ENCODE data around the gene S100A14. TPM values are rescaled to one million over a fixed set of nuclear protein-coding genes. Genes with fewer than 3 reads are reported as not detected.
A peak's percentile ranks its signal among the peaks of the same experiment; 100 is the strongest.

Gene S100A14
- total and polyA plus RNA-seq, 4 donors: 1.7 to 4.4 (median 3.3) TPM

DNA sequence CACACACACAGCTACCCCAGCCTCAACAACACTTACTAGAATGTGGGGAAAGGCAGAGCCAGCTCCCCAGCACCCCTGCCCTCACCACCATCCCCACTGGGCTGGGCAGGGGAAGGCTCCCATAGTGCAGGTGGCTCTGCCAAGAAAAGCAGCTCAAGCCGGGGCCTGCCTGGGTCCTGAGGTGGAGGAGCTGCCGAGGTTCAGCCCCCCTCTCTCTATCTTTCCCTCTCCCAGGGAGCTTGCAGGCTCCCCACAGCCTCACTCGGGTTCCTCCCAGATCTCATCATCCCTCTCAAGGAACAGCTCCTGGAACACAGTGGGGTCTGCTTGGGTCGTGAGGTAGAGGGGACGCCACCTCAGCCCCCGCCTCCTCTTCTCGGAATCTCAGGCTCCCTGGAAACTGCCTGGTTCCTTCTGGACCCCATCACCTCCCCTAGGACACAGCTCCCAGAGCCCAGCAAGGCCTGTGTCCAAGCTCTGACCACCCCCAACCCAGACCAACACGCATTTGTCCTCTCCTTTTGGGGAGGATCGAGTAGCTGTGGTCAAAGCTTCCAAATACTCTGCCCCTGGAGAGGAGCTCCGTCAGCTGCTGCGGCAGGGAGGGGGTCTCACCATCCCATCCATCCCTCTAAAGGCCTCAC lies 3.9 kb downstream of the S100A14 start:
- TF ChIP-seq, protein P1, sequence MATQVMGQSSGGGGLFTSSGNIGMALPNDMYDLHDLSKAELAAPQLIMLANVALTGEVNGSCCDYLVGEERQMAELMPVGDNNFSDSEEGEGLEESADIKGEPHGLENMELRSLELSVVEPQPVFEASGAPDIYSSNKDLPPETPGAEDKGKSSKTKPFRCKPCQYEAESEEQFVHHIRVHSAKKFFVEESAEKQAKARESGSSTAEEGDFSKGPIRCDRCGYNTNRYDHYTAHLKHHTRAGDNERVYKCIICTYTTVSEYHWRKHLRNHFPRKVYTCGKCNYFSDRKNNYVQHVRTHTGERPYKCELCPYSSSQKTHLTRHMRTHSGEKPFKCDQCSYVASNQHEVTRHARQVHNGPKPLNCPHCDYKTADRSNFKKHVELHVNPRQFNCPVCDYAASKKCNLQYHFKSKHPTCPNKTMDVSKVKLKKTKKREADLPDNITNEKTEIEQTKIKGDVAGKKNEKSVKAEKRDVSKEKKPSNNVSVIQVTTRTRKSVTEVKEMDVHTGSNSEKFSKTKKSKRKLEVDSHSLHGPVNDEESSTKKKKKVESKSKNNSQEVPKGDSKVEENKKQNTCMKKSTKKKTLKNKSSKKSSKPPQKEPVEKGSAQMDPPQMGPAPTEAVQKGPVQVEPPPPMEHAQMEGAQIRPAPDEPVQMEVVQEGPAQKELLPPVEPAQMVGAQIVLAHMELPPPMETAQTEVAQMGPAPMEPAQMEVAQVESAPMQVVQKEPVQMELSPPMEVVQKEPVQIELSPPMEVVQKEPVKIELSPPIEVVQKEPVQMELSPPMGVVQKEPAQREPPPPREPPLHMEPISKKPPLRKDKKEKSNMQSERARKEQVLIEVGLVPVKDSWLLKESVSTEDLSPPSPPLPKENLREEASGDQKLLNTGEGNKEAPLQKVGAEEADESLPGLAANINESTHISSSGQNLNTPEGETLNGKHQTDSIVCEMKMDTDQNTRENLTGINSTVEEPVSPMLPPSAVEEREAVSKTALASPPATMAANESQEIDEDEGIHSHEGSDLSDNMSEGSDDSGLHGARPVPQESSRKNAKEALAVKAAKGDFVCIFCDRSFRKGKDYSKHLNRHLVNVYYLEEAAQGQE (IDR thresholded peaks at IDR 0.05): no peak
- TF ChIP-seq, protein P2, sequence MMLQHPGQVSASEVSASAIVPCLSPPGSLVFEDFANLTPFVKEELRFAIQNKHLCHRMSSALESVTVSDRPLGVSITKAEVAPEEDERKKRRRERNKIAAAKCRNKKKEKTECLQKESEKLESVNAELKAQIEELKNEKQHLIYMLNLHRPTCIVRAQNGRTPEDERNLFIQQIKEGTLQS (IDR thresholded peaks at IDR 0.05): no peak
- no peak for TF ChIP-seq FOXA1 (IDR thresholded peaks at IDR 0.05)
- no peak for TF ChIP-seq HNF4A (conservative IDR thresholded peaks at IDR 0.05)
- no peak for TF ChIP-seq FOXA2 (IDR thresholded peaks at IDR 0.05)
- TF ChIP-seq NR2F2 (IDR thresholded peaks at IDR 0.05): no peak
- no peak for TF ChIP-seq EGR1 (IDR thresholded peaks at IDR 0.05; ENCODE audit: low read depth in 2 of 2)
- TF ChIP-seq HNF4G (IDR thresholded peaks at IDR 0.05): no peak
- TF ChIP-seq RAD21 (IDR thresholded peaks at IDR 0.05): no peak
- TF ChIP-seq RXRA (IDR thresholded peaks at IDR 0.05): no peak
- TF ChIP-seq SP1 (IDR thresholded peaks at IDR 0.05): no peak
- TF ChIP-seq, protein P3, sequence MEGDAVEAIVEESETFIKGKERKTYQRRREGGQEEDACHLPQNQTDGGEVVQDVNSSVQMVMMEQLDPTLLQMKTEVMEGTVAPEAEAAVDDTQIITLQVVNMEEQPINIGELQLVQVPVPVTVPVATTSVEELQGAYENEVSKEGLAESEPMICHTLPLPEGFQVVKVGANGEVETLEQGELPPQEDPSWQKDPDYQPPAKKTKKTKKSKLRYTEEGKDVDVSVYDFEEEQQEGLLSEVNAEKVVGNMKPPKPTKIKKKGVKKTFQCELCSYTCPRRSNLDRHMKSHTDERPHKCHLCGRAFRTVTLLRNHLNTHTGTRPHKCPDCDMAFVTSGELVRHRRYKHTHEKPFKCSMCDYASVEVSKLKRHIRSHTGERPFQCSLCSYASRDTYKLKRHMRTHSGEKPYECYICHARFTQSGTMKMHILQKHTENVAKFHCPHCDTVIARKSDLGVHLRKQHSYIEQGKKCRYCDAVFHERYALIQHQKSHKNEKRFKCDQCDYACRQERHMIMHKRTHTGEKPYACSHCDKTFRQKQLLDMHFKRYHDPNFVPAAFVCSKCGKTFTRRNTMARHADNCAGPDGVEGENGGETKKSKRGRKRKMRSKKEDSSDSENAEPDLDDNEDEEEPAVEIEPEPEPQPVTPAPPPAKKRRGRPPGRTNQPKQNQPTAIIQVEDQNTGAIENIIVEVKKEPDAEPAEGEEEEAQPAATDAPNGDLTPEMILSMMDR (IDR thresholded peaks at IDR 0.05; ENCODE audit: low read depth, low read length, missing input control): no peak
- no peaks in the 10 kb centered on the region for H3K27me3 ChIP-seq (ENCODE audit: control insufficient read depth in 4 of 4, insufficient read depth in 4 of 4, low read length in 3 of 4)
- peak overlapping the region; percentile 72 to 75 (median 74) for H3K4me3 ChIP-seq (ENCODE audit: low read depth in 1 of 3, low read length in 3 of 3)
- H3K27ac ChIP-seq (ENCODE audit: low read depth in 1 of 2, low read length in 2 of 2): peak overlapping the region; percentile 90 to 95
- H3K9me3 ChIP-seq (ENCODE audit: control insufficient read depth in 4 of 4, low read length in 3 of 4): no peaks in the 10 kb centered on the region
- H3K9ac ChIP-seq (ENCODE audit: low read depth in 1 of 2, low read length in 2 of 2): peak overlapping the region; percentile 76 to 84
- WGBS: 30% methylated on average over 11 of the region's 11 CpGs
- no peak for DNase-seq (ENCODE audit: low spot score)
- peaks cover 21 to 58% (median 43%) of the 10 kb centered on the region in 4 donors for H3K4me1 ChIP-seq (ENCODE audit: control insufficient read depth in 4 of 4, insufficient read depth in 4 of 4, low read length in 3 of 4)
- peaks cover 0 to 2% (median under 1%) of the 10 kb centered on the region in 4 donors for H3K36me3 ChIP-seq (ENCODE audit: control insufficient read depth in 4 of 4, insufficient read depth in 3 of 4, low read depth in 1 of 4, low read length in 3 of 4)

DNA sequence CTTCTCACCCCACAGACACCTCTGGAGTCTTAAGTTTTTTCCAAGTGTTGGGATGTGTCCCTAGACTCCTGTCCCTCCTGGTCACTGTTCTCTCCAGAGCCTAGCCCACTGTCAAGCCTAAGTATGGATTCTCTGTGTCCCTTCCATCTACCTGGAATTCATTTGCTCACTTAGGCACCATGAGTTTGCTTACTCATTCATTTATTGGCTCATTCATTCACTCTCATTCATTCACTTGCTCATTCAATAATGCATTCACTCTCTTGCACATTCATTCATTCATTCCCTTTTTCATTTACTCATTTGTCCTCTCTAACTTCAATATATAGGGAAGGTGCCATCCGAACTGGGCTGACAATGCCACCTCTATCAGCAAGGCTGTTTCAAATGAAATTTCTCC lies 4.8 kb downstream of the S100A14 start:
- 83% methylated on average over 1 of the region's 1 CpG for WGBS
- no peak for DNase-seq (ENCODE audit: low spot score)
- Histone ChIP-seq H3K4me1 (ENCODE audit: control insufficient read depth in 4 of 4, insufficient read depth in 4 of 4, low read length in 3 of 4) (peaks cover 18 to 50% (median 37%) of the 10 kb centered on the region in 4 donors), H3K9me3 (ENCODE audit: control insufficient read depth in 4 of 4, low read length in 3 of 4) (no peaks in the 10 kb centered on the region), H3K27ac (ENCODE audit: low read depth in 1 of 2, low read length in 2 of 2) (peak overlapping the region; percentile 90 to 95), H3K36me3 (ENCODE audit: control insufficient read depth in 4 of 4, insufficient read depth in 3 of 4, low read depth in 1 of 4, low read length in 3 of 4) (peaks cover 0 to 10% (median 5%) of the 10 kb centered on the region in 4 donors), H3K9ac (ENCODE audit: low read depth in 1 of 2, low read length in 2 of 2) (peak overlapping the region in 1 of 2 donors; percentile 22), H3K27me3 (ENCODE audit: control insufficient read depth in 4 of 4, insufficient read depth in 4 of 4, low read length in 3 of 4) (no peaks in the 10 kb centered on the region), H3K4me3 (ENCODE audit: low read depth in 1 of 3, low read length in 3 of 3) (peak overlapping the region in 2 of 3 donors; percentile 18 to 75)
- no peak for TF ChIP-seq TAF1 (conservative IDR thresholded peaks at IDR 0.05)
- no peak for TF ChIP-seq NR2F2 (IDR thresholded peaks at IDR 0.05)
- TF ChIP-seq, protein P2 (IDR thresholded peaks at IDR 0.05): no peak
- TF ChIP-seq, protein P3 (IDR thresholded peaks at IDR 0.05; ENCODE audit: low read depth, low read length, missing input control): no peak
- no peak for TF ChIP-seq GABPA (IDR thresholded peaks at IDR 0.05 in 1 of 2, conservative IDR thresholded peaks at IDR 0.05 in 1 of 2)
- no peak for TF ChIP-seq SP1 (IDR thresholded peaks at IDR 0.05)
- no peak for TF ChIP-seq HNF4A (conservative IDR thresholded peaks at IDR 0.05)
- no peak for TF ChIP-seq HNF4G (IDR thresholded peaks at IDR 0.05)
- TF ChIP-seq RAD21 (IDR thresholded peaks at IDR 0.05): no peak
- no peak for TF ChIP-seq YY1 (IDR thresholded peaks at IDR 0.05)
- TF ChIP-seq FOXA2 (IDR thresholded peaks at IDR 0.05): no peak
- no peak for TF ChIP-seq JUND (IDR thresholded peaks at IDR 0.05)
